HG02798 (cell line): Measurements from ENCODE around the gene EIF4E1B.

Experiments used
- ATAC-seq: cut with Tn5 transposase; IDR thresholded peaks from one replicate; pipeline ENCODE4 v1.9.1; 2021; ENCODE audit warnings: mild to moderate bottlenecking; ENCODE audit not compliant: unreplicated experiment, poor library complexity

Gene EIF4E1B

GRCh38 chr5:176679365-176680225 is 49.1 kb downstream of the EIF4E1B start:
- ATAC-seq = no peak

- no peak for ATAC-seq
Measured at GRCh38 chr5:176680226-176680563, 49.7 kb downstream of the EIF4E1B start.

DNA sequence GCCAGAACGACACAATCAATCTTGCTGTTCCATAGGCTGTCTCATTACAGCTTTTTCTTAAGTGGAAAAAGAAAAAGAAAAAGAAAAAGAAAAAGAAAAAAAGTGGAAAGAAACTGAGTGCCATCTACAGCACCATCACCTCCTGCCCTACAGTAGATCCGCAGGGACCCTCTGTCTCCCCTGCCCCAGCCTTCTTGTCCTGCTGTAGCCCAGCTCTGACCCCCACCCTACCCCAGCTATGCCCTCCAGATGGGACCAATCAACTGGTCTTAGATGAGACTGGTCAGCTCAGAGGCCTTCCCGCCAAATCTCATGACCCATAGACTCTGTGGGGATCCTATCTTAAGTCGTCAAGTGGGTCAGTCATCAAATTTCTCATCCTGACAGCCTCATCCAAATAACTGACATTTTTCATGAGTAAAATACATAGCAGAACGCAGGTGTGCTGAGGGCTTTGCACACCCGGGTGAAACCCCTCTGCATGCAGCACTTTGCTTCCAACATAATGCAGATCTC is 51.6 kb downstream of the EIF4E1B start:
- ATAC-seq = no peak

DNA sequence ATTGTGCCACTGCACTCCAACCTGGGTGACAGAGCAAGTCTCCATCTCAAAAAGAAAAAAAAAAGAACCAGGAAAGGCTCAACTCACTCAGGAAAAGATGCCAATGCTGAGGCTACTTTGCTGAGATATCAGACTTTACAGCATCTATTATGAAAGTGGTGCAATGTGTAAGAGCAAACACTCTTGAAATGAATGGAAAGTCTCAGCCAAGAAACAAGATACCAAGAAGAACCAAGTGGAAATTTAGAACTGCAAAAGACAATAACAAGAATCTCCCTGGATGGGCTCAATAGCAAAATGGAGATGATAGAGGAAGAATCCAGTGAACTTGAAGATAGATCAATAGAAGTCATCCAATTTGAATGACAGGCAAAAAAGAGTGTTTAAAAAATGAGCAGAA is 54.5 kb downstream of the EIF4E1B start:
- ATAC-seq = no peak

- ATAC-seq = no peak
Measured at GRCh38 chr5:176687247-176687646, 56.8 kb downstream of the EIF4E1B start.

GRCh38 chr5:176687881-176688280 is 57.4 kb downstream of the EIF4E1B start:
- no peak for ATAC-seq

DNA sequence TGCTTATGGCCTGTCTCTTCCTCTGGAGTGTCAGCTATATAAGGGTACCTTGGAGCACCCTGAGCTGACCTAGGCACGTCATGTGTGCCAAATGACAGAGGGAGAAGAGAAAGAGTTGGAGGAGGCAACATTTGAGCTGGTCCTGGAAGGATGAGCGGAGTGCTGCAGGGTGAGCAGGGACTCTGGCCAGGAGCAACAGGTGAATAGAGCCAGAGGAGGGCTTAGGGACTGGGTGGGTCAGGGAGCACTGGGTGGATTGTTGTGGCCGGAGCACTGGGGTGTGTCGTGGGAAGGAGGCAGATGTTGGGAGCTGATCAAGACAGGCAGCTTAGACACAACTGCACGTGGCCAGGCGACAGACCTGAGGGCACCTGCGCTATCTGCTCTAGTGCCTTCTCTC is 60.4 kb downstream of the EIF4E1B start:
- no peak for ATAC-seq

GRCh38 chr5:176691524-176691923 is 61.0 kb downstream of the EIF4E1B start:
- no peak for ATAC-seq

- ATAC-seq = no peak
Measured at GRCh38 chr5:176692326-176692725, 61.9 kb downstream of the EIF4E1B start.

DNA sequence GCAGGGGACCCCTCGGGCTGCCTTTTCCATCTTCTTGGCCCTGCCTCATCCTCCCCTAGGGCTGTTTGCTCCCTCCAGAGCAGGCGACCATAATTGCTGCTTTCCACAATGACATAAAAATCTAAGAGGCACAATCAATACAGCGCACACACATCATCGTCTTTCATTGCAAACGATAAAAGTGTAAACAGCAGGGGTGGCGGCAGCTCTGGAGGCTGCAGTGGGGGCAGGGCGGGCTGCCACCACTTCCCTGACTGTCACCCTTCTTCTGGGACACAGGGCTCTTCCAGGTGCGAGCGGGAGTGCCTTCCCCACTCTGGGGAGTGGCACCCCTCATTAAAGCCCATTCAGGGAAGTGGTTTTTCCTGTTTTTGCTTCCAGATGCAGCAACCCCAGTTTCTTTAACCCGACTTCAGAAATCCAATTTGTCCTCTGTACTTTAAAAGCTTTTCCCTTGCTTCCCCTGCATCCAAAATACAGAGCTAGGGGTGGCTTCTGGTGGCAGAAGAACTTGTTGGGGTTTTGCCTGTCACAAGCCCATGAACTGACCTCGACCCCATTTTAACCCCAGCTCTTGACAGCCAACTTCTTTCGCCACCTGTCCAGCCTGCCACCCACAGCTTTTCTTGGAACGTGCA is 62.5 kb downstream of the EIF4E1B start:
- ATAC-seq = no peak

- ATAC-seq = no peak
Measured at GRCh38 chr5:176693477-176693851, 63.0 kb downstream of the EIF4E1B start.

- no peak for ATAC-seq
Measured at GRCh38 chr5:176694146-176694545, 63.7 kb downstream of the EIF4E1B start.

- ATAC-seq = no peak
Measured at GRCh38 chr5:176694631-176695030, 64.2 kb downstream of the EIF4E1B start.

DNA sequence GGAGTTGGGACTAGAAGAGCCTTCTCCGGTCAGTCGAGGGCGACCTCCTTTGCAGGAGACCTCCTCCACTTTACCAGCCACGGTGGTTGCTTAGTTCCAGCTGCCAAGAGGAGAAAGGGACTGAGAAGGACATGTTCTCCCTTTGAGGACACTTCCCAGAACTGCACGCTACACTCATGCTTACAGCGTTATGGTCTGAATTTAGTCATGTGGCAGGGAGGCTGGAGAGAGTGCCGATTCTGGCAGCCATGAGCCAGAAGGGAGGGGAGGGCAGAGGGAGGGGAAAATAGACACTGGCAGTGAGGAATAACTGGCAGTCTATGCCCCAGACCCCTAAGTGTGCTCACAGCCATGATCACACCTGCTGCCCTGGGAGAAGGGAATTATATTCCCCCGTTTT is 64.6 kb downstream of the EIF4E1B start:
- ATAC-seq = no peak
